ENCODE measurements around the gene CCNQ.

GRCh38 chrX:153598541-153599191 is at the start of gene CCNQ:
- TF ChIP-seq RARB (CRISPR knock-in tag; IDR thresholded peaks at IDR 0.05) = no peak
- no peak for TF ChIP-seq PATZ1 (CRISPR knock-in tag; IDR thresholded peaks at IDR 0.05; ENCODE audit: borderline replicate concordance)
- TF ChIP-seq CSRNP3 (CRISPR knock-in tag; IDR thresholded peaks at IDR 0.05) = no peak
- TF ChIP-seq BACH2 (CRISPR knock-in tag; IDR thresholded peaks at IDR 0.05; ENCODE audit: borderline replicate concordance) = no peak
- no peak for TF ChIP-seq ZFP3 (CRISPR knock-in tag; IDR thresholded peaks at IDR 0.05)
- no peak for TF ChIP-seq SNAI2 (CRISPR knock-in tag; IDR thresholded peaks at IDR 0.05)
- no peak for TF ChIP-seq ZNF70 (CRISPR knock-in tag; IDR thresholded peaks at IDR 0.05)
- no peak for TF ChIP-seq OSR1 (CRISPR knock-in tag; IDR thresholded peaks at IDR 0.05)
- TF ChIP-seq ZC3H10 (CRISPR knock-in tag; IDR thresholded peaks at IDR 0.05) = no peak
- no peak for TF ChIP-seq CREB5 (CRISPR knock-in tag; IDR thresholded peaks at IDR 0.05; ENCODE audit: low read depth)
- TF ChIP-seq TCF4 (CRISPR knock-in tag; IDR thresholded peaks at IDR 0.05; ENCODE audit: borderline replicate concordance) = no peak
- no peak for TF ChIP-seq ESRRG (CRISPR knock-in tag; IDR thresholded peaks at IDR 0.05)
